Activated naive CD8-positive, alpha-beta T cell treated with anti-CD3 and anti-CD28 coated beads for 36 hours (primary cell): ENCODE results near the gene JAZF1. TPM values are rescaled to one million over a fixed set of nuclear protein-coding genes. Genes with fewer than 3 reads are reported as not detected.
A peak's percentile ranks its signal among the peaks of the same experiment; 100 is the strongest.

Experiments
- DNase-seq: peaks from one replicate; pipeline ENCODE4 v3.0.0; 2021
- H3K27ac Mint-ChIP-seq: one replicate; pipeline ENCODE4 v1.8.0; 2022; ENCODE audit warnings: mild to moderate bottlenecking, moderate library complexity, mixed read lengths
- H3K27me3 Mint-ChIP-seq: one replicate; pipeline ENCODE4 v1.8.0; 2022; ENCODE audit warnings: mild to moderate bottlenecking, mixed read lengths
- H3K36me3 Mint-ChIP-seq: one replicate; pipeline ENCODE4 v1.8.0; 2021; ENCODE audit warnings: mild to moderate bottlenecking, mixed read lengths
- H3K4me1 Mint-ChIP-seq: one replicate; pipeline ENCODE4 v1.8.0; 2021; ENCODE audit warnings: mixed read lengths
- H3K4me3 Mint-ChIP-seq: one replicate; pipeline ENCODE4 v1.8.0; 2022; ENCODE audit warnings: mild to moderate bottlenecking, moderate library complexity, mixed read lengths
- H3K9me3 Mint-ChIP-seq: one replicate; pipeline ENCODE4 v1.8.0; 2022; ENCODE audit warnings: mixed read lengths
- total RNA-seq, 2 experiments: library from RNA; stranded (reverse); gene quantifications; one replicate each; pipeline ENCODE4 v1.2.3, GENCODE V29; 2021

The JAZF1 gene
- total RNA-seq, 2 experiments from 2014 or later = 6.6 to 7.4 TPM

GRCh38 chr7:28202222-28202621 is 21.6 kb upstream of the JAZF1 start:
- no peak overlapping the region for H3K27ac Mint-ChIP-seq
- H3K36me3 Mint-ChIP-seq = peaks cover 13% of the 10 kb centered on the region
- H3K27me3 Mint-ChIP-seq = peaks cover 13% of the 10 kb centered on the region
- H3K4me1 Mint-ChIP-seq = peaks cover 15% of the 10 kb centered on the region
- H3K9me3 Mint-ChIP-seq = peaks cover 10% of the 10 kb centered on the region
- no peak overlapping the region for H3K4me3 Mint-ChIP-seq
- DNase-seq = no peak

GRCh38 chr7:28201131-28201530 is 20.5 kb upstream of the JAZF1 start:
- DNase-seq = no peak
- H3K36me3 Mint-ChIP-seq = peaks cover 2% of the 10 kb centered on the region
- no peaks in the 10 kb centered on the region for H3K9me3 Mint-ChIP-seq
- H3K4me3 Mint-ChIP-seq = no peak overlapping the region
- H3K27me3 Mint-ChIP-seq = peaks cover 13% of the 10 kb centered on the region
- H3K4me1 Mint-ChIP-seq = peaks cover 7% of the 10 kb centered on the region
- H3K27ac Mint-ChIP-seq = no peak overlapping the region

- H3K9me3 Mint-ChIP-seq = no peaks in the 10 kb centered on the region
- H3K27ac Mint-ChIP-seq = no peak overlapping the region
- peaks cover 1% of the 10 kb centered on the region for H3K36me3 Mint-ChIP-seq
- no peak overlapping the region for H3K4me3 Mint-ChIP-seq
- H3K4me1 Mint-ChIP-seq = peaks cover 11% of the 10 kb centered on the region
- H3K27me3 Mint-ChIP-seq = peaks cover 13% of the 10 kb centered on the region
- DNase-seq = no peak
Measured at GRCh38 chr7:28200598-28200997, 20.0 kb upstream of the JAZF1 start.

- Mint-ChIP-seq H3K4me3 (no peak overlapping the region), H3K27me3 (peaks cover 16% of the 10 kb centered on the region), H3K9me3 (no peaks in the 10 kb centered on the region), H3K4me1 (peaks cover 11% of the 10 kb centered on the region), H3K36me3 (no peaks in the 10 kb centered on the region), H3K27ac (no peak overlapping the region)
- DNase-seq = no peak
Measured at GRCh38 chr7:28199021-28199510, 18.5 kb upstream of the JAZF1 start.

GRCh38 chr7:28195910-28196620 is 15.5 kb upstream of the JAZF1 start:
- Mint-ChIP-seq H3K36me3 (no peaks in the 10 kb centered on the region), H3K9me3 (no peaks in the 10 kb centered on the region), H3K4me3 (no peak overlapping the region), H3K27me3 (peaks cover 22% of the 10 kb centered on the region), H3K27ac (no peak overlapping the region), H3K4me1 (peaks cover 7% of the 10 kb centered on the region)
- DNase-seq = no peak

- peaks cover 2% of the 10 kb centered on the region for H3K36me3 Mint-ChIP-seq
- no peak for DNase-seq
- H3K27me3 Mint-ChIP-seq = peaks cover 19% of the 10 kb centered on the region
- H3K9me3 Mint-ChIP-seq = no peaks in the 10 kb centered on the region
- peaks cover 11% of the 10 kb centered on the region for H3K4me1 Mint-ChIP-seq
- H3K27ac Mint-ChIP-seq = no peak overlapping the region
- H3K4me3 Mint-ChIP-seq = no peak overlapping the region
Measured at GRCh38 chr7:28192786-28193585, 12.4 kb upstream of the JAZF1 start.

- Mint-ChIP-seq H3K27ac (no peak overlapping the region), H3K9me3 (no peaks in the 10 kb centered on the region), H3K27me3 (peaks cover 19% of the 10 kb centered on the region), H3K4me1 (peaks cover 11% of the 10 kb centered on the region), H3K4me3 (no peak overlapping the region), H3K36me3 (peaks cover 2% of the 10 kb centered on the region)
- DNase-seq = no peak
Measured at GRCh38 chr7:28191751-28192150, 11.2 kb upstream of the JAZF1 start.

GRCh38 chr7:28191184-28191583 is 10.6 kb upstream of the JAZF1 start:
- Mint-ChIP-seq H3K27me3 (peaks cover 19% of the 10 kb centered on the region), H3K27ac (no peak overlapping the region)
- DNase-seq = no peak

GRCh38 chr7:28190077-28190710 is 9.6 kb upstream of the JAZF1 start:
- DNase-seq = no peak

More at GRCh38 chr7:28191184-28191583, 10.6 kb upstream of the JAZF1 start:
- Mint-ChIP-seq H3K4me1 (peaks cover 9% of the 10 kb centered on the region), H3K9me3 (no peaks in the 10 kb centered on the region), H3K4me3 (no peak overlapping the region), H3K36me3 (peaks cover 2% of the 10 kb centered on the region)

GRCh38 chr7:28187012-28187411 is 6.4 kb upstream of the JAZF1 start:
- peaks cover 23% of the 10 kb centered on the region for H3K27me3 Mint-ChIP-seq
- H3K27ac Mint-ChIP-seq = no peak overlapping the region
- H3K9me3 Mint-ChIP-seq = no peaks in the 10 kb centered on the region
- H3K4me1 Mint-ChIP-seq = peaks cover 6% of the 10 kb centered on the region
- DNase-seq = no peak
- no peak overlapping the region for H3K4me3 Mint-ChIP-seq
- H3K36me3 Mint-ChIP-seq = peaks cover 2% of the 10 kb centered on the region

More at GRCh38 chr7:28190077-28190710, 9.6 kb upstream of the JAZF1 start:
- H3K27me3 Mint-ChIP-seq = peaks cover 19% of the 10 kb centered on the region
- no peak overlapping the region for H3K4me3 Mint-ChIP-seq
- H3K27ac Mint-ChIP-seq = no peak overlapping the region
- peaks cover 2% of the 10 kb centered on the region for H3K36me3 Mint-ChIP-seq
- H3K9me3 Mint-ChIP-seq = no peaks in the 10 kb centered on the region
- peaks cover 3% of the 10 kb centered on the region for H3K4me1 Mint-ChIP-seq

- H3K4me1 Mint-ChIP-seq = peaks cover 16% of the 10 kb centered on the region
- DNase-seq = no peak
- peaks cover 1% of the 10 kb centered on the region for H3K36me3 Mint-ChIP-seq
- H3K4me3 Mint-ChIP-seq = no peak overlapping the region
- no peaks in the 10 kb centered on the region for H3K9me3 Mint-ChIP-seq
- H3K27ac Mint-ChIP-seq = no peak overlapping the region
- peaks cover 16% of the 10 kb centered on the region for H3K27me3 Mint-ChIP-seq
Measured at GRCh38 chr7:28183627-28184026, 3.0 kb upstream of the JAZF1 start.

- no peak for DNase-seq
- peaks cover 20% of the 10 kb centered on the region for H3K4me1 Mint-ChIP-seq
- H3K36me3 Mint-ChIP-seq = peaks cover 1% of the 10 kb centered on the region
- H3K9me3 Mint-ChIP-seq = no peaks in the 10 kb centered on the region
- H3K4me3 Mint-ChIP-seq = no peak overlapping the region
- peaks cover 13% of the 10 kb centered on the region for H3K27me3 Mint-ChIP-seq
- no peak overlapping the region for H3K27ac Mint-ChIP-seq
Measured at GRCh38 chr7:28182071-28182471, 1.5 kb upstream of the JAZF1 start.

- Mint-ChIP-seq H3K27ac (no peak overlapping the region), H3K4me3 (peak overlapping the region; percentile 78), H3K27me3 (peaks cover 13% of the 10 kb centered on the region), H3K36me3 (peaks cover 1% of the 10 kb centered on the region), H3K4me1 (peaks cover 20% of the 10 kb centered on the region), H3K9me3 (no peaks in the 10 kb centered on the region)
- DNase-seq = no peak
Measured at GRCh38 chr7:28181416-28181815, 821 bp upstream of the JAZF1 start.

GRCh38 chr7:28180031-28180363 is 598 bp downstream of the JAZF1 start:
- peaks cover 28% of the 10 kb centered on the region for H3K4me1 Mint-ChIP-seq

More at GRCh38 chr7:28180031-28180363, 598 bp downstream of the JAZF1 start:
- no peak overlapping the region for H3K4me3 Mint-ChIP-seq
- no peak overlapping the region for H3K27ac Mint-ChIP-seq
- H3K9me3 Mint-ChIP-seq = no peaks in the 10 kb centered on the region
- no peak for DNase-seq
- H3K27me3 Mint-ChIP-seq = peaks cover 10% of the 10 kb centered on the region
- peaks cover 1% of the 10 kb centered on the region for H3K36me3 Mint-ChIP-seq
